Measurements from ENCODE around the gene KCNK13.

- TF ChIP-seq, protein P1, sequence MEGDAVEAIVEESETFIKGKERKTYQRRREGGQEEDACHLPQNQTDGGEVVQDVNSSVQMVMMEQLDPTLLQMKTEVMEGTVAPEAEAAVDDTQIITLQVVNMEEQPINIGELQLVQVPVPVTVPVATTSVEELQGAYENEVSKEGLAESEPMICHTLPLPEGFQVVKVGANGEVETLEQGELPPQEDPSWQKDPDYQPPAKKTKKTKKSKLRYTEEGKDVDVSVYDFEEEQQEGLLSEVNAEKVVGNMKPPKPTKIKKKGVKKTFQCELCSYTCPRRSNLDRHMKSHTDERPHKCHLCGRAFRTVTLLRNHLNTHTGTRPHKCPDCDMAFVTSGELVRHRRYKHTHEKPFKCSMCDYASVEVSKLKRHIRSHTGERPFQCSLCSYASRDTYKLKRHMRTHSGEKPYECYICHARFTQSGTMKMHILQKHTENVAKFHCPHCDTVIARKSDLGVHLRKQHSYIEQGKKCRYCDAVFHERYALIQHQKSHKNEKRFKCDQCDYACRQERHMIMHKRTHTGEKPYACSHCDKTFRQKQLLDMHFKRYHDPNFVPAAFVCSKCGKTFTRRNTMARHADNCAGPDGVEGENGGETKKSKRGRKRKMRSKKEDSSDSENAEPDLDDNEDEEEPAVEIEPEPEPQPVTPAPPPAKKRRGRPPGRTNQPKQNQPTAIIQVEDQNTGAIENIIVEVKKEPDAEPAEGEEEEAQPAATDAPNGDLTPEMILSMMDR (conservative IDR thresholded peaks at IDR 0.05; ENCODE audit: low read depth, low read length) = no peak
- TF ChIP-seq EZH2 (IDR thresholded peaks at IDR 0.05; ENCODE audit: borderline replicate concordance, low read depth, low read length, poor library complexity, severe bottlenecking) = no peak
Observed at GRCh38 chr14:90139199-90139598, 77.4 kb downstream of the KCNK13 start.

Data from A673 (cell line).